Neutrophil (primary cell): ENCODE data around the gene SRGAP1.
"Not testable (repeated sequence)": the region's sequence is repeated elsewhere in the genome, so short reads cannot be mapped to it uniquely, and the experiment has no call there.

Source experiments
- H3K27ac ChIP-seq: fragments of 200-600 bp; sonication (generic); 2 replicates; pipeline ENCODE4 v1.5.1; 2016; ENCODE audit warnings: mild to moderate bottlenecking, moderate library complexity
- H3K27me3 ChIP-seq: fragments of 200-600 bp; sonication (generic); 2 replicates; pipeline ENCODE4 v1.6.0; 2016; ENCODE audit warnings: mild to moderate bottlenecking
- H3K36me3 ChIP-seq: fragments of 200-600 bp; sonication (generic); 2 replicates; pipeline ENCODE4 v1.5.1; 2017
- H3K4me1 ChIP-seq, 2 experiments: fragments of 200-600 bp in 1 of 2; sonication (generic) in 1 of 2; 1 replicate in 1 of 2; 2 replicates in 1 of 2; pipeline versions ENCODE4 v1.5.1 to v1.6.1; 2013 to 2016; ENCODE audit warnings: low read depth in 1 of 2, low read length in 1 of 2, mild to moderate bottlenecking in 1 of 2, moderate library complexity in 1 of 2; ENCODE audit not compliant: control insufficient read depth in 1 of 2, insufficient read depth in 1 of 2
- H3K4me3 ChIP-seq, 2 experiments: fragments of 200-600 bp in 1 of 2; sonication (generic) in 1 of 2; 1 replicate in 1 of 2; 2 replicates in 1 of 2; pipeline ENCODE4 v1.5.1; 2013 to 2016; ENCODE audit warnings: low read depth in 1 of 2, low read length in 1 of 2, mild to moderate bottlenecking in 1 of 2, moderate library complexity in 1 of 2
- H3K9me3 ChIP-seq: fragments of 200-600 bp; sonication (generic); 2 replicates; pipeline ENCODE4 v1.5.1; 2016
- CTCF ChIP-seq: fragments of 200-600 bp; sonication (generic); IDR thresholded peaks from 2 replicates; pipeline ENCODE4 v1.5.1; 2016; ENCODE audit warnings: antibody characterized with exemption

Gene SRGAP1

GRCh38 chr12:64030155-64030554 is 185.7 kb downstream of the SRGAP1 start:
- no peaks in the 10 kb centered on the region for H3K36me3 ChIP-seq
- H3K4me1 ChIP-seq, result no peaks in the 10 kb centered on the region
- H3K4me3 ChIP-seq, result no peak overlapping the region
- H3K9me3 ChIP-seq, result no peaks in the 10 kb centered on the region
- no peak overlapping the region for H3K27ac ChIP-seq
- no peaks in the 10 kb centered on the region for H3K27me3 ChIP-seq
- no peak for TF ChIP-seq CTCF

- H3K4me3 ChIP-seq, H3K36me3 ChIP-seq, H3K27me3 ChIP-seq: not testable (repeated sequence)
These were observed 189.6 kb downstream of the SRGAP1 start for GRCh38 chr12:64034056-64034455.

GRCh38 chr12:64034901-64035576 is 190.5 kb downstream of the SRGAP1 start:
- no peak overlapping the region for H3K27ac ChIP-seq

More at GRCh38 chr12:64034056-64034455, 189.6 kb downstream of the SRGAP1 start:
- not testable (repeated sequence) for H3K27ac ChIP-seq, H3K9me3 ChIP-seq, H3K4me1 ChIP-seq

GRCh38 chr12:64036414-64036813 is 191.9 kb downstream of the SRGAP1 start:
- no peaks in the 10 kb centered on the region for H3K36me3 ChIP-seq
- no peak for TF ChIP-seq CTCF
- no peaks in the 10 kb centered on the region for H3K27me3 ChIP-seq
- H3K9me3 ChIP-seq, result no peaks in the 10 kb centered on the region
- no peak overlapping the region for H3K27ac ChIP-seq
- H3K4me3 ChIP-seq, result no peak overlapping the region
- H3K4me1 ChIP-seq, result no peaks in the 10 kb centered on the region

More at GRCh38 chr12:64034901-64035576, 190.5 kb downstream of the SRGAP1 start:
- no peaks in the 10 kb centered on the region for H3K9me3 ChIP-seq
- no peaks in the 10 kb centered on the region for H3K36me3 ChIP-seq
- no peak overlapping the region for H3K4me3 ChIP-seq
- no peaks in the 10 kb centered on the region for H3K4me1 ChIP-seq
- H3K27me3 ChIP-seq, result no peaks in the 10 kb centered on the region
- no peak for TF ChIP-seq CTCF

- no peaks in the 10 kb centered on the region for H3K9me3 ChIP-seq
- no peak overlapping the region for H3K27ac ChIP-seq
- no peaks in the 10 kb centered on the region for H3K27me3 ChIP-seq
- TF ChIP-seq CTCF, result no peak
- H3K4me3 ChIP-seq, result no peak overlapping the region
- H3K36me3 ChIP-seq, result no peaks in the 10 kb centered on the region
- no peaks in the 10 kb centered on the region for H3K4me1 ChIP-seq
These were observed 194.9 kb downstream of the SRGAP1 start for GRCh38 chr12:64039281-64039871.

GRCh38 chr12:64042911-64043310 is 198.4 kb downstream of the SRGAP1 start:
- Histone ChIP-seq H3K4me3 (no peak overlapping the region), H3K27me3 (no peaks in the 10 kb centered on the region), H3K4me1 (no peaks in the 10 kb centered on the region), H3K36me3 (no peaks in the 10 kb centered on the region), H3K27ac (no peak overlapping the region), H3K9me3 (no peaks in the 10 kb centered on the region)
- TF ChIP-seq CTCF, result no peak
